Endometrium (tissue), 2 donors: ENCODE results near the gene ACBD6.

Experiments used
- FAIRE-seq: peaks from 2 replicates; lab custom pipeline; 2012; peaks lifted over from hg19 to GRCh38; lab: Jason Lieb, UNC
- donor health status: control.
- donor health status: control.

The ACBD6 gene

GRCh38 chr1:180269645-180270529 lies 232.5 kb downstream of the ACBD6 start:
- FAIRE-seq: no peak

GRCh38 chr1:180268556-180269075 lies 233.8 kb downstream of the ACBD6 start:
- no peak for FAIRE-seq

DNA sequence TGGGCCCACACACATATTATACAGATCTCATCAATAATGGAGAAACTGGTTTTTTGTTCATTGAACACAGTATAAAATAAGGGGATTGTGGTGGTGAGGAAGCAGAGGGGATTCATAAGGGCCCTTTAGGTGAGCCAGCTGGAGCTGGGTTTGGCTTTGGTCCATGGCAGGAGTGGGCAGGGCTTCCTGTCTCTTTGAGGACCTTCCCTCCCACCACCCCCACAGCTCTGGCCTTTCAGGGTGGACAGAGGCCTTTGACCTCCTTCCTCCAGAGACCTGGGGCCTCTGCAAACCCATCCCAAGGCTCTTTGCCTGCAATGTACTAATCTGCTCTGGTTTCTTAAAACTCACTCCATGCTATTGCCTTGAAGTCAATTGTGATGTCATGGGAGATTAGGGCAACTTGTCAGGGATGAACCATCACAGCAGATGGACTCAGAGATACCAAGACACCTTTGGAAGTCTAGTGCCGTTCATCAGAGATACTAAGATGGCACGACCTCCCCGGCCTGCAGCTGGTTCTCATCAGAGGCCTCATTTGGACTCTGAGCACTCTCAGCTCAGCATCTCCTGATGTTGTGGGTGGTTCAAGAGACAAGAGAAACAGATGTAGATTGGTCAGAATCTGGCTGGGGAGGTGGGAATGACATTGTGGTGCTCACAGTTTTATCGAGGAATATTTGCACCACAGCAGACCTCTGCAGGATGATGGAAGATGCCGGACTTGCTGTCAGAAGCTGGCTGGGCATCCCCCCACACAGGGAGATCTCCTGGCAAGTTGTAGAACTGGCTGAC lies 234.4 kb downstream of the ACBD6 start:
- FAIRE-seq: no peak

DNA sequence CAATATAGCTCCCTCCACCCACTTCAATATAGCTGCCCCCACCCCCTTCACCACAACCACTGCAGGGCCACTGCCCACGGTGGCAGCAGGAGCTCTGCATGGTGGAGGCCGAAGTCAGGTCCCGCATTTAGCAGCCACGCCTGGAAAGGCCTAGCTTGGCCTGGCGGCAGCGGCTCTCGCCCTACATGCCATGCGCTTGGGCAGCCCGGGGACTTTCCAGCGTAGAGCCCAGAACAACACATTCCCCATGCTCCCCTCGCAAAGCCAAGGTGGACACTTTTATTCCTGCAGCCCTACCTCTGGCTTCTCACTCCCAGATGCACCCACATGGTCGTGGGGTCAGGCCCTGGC lies 235.2 kb downstream of the ACBD6 start:
- no peak for FAIRE-seq

DNA sequence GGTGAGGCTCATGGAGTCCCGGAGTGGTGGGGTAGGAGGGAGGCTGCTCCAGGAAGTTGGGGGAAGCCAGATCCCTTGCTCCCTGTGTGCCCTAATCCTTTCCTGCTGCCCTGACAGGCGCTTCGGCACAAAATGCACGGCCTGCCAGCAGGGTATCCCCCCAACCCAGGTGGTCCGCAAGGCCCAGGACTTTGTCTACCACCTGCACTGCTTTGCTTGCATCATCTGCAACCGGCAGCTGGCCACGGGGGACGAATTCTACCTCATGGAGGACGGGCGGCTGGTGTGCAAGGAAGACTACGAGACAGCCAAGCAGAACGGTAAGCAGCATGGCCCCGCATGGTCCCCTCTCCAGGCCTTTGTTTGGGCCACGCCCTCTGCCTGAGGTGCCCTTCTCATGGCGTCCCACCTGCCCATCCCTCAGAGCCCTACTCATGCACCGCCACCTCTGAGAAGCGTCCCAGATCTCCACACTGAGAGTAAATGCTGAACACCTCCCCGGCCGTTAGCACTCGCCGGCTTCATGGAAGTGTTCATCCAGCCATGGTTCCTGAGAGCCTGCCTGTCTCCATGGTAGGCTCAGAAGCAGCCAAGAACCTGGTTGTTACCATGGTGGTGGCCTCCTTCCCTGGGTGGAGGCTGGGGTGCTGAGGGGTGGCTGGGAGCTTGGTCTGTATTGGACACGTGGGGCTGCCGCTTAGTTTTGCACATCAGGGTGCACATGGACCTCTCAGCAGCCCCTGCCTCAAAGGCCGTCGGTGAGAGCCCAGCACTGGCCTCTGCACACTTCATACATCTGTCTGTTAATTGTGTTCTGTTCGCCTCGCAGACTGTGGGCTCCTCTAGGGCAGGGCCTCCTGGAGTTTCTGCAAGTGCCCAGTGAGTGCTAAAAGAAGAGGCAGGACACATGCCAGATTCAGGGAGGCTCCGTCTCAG lies 235.8 kb downstream of the ACBD6 start:
- FAIRE-seq: no peak

- no peak for FAIRE-seq
Observed at GRCh38 chr1:180265871-180266270, 236.5 kb downstream of the ACBD6 start.

- FAIRE-seq: no peak
Observed at GRCh38 chr1:180265201-180265600, 237.2 kb downstream of the ACBD6 start.

DNA sequence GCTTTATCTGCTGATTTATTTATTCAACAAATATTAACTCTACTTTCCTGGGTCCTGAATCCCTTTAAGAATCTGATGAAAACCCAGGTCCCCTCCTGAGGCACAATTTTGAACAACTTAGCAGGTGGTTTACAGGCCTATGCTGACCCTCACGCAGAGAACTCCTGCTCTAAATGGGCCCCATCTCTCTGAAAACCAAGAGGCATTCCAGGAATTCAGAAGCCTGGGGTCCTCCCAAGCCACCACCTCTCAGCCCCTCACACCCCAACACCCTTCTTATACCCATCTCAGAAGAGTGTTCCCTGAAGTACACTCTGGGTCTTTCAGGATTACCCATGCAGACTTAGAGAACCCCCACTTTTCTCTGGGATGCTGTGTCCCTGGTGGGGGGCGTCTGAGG lies 237.8 kb downstream of the ACBD6 start:
- no peak for FAIRE-seq

DNA sequence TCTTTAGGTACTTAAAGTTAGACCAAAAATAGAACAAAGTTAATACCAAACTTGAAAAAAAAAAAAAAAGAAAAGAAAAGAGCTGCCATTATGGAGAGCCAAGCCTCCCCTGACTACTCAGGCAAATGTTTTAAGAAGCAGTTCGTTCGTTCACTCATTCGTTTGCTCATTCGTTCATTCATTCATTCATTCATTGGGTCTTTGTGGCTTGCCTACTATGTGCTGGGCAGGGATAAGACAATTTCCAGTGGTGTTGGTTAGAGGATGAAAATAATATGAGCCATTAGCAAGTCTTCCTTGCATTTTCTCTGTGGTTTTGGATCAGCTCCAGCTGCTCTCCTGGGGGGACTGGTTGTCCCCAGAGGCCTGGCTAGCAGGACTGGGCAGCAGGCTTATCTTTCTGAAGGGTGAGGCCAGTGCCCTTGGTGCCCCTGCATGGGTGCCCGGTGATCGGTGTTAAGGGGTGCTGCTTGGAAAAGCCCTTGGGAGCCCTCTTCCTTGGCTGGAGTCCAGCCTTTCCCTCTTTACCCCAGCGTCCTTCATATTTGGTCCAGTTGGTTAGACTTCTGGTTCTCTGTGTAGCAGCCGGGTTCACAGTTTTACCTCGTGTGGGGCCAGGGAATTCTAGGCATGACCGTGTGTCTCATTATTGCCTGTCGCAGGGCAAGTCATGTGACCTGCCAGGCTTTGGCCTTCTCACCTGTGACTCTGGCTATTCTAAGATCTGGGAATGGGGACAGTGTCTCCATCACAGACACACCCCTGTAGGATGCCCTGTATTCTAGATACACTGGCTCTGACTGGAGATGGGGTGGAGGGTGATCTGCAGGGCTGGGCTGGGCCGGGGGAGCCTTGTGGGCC lies 239.5 kb downstream of the ACBD6 start:
- no peak for FAIRE-seq

- no peak for FAIRE-seq
Observed at GRCh38 chr1:180261524-180262155, 240.7 kb downstream of the ACBD6 start.

DNA sequence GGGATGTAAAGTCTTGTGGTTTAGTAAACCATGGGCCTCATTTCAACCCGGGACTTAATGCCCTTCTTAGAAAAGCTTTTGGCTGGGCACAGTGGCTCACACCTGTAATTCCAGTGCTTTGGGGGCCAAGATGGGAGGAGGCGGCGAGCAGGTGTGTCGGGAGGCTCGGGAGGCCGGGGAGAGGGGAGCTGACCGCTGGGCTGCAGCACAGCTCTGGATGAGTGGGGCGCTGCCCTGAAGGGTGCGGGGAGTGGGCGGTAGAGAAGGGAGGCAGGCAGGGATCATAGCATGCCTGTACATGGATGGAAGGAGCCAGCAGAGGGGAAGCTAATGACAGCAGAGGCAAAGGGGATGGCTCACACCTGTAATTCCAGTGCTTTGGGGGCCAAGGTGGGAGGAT lies 241.3 kb downstream of the ACBD6 start:
- no peak for FAIRE-seq

- FAIRE-seq: no peak
Observed at GRCh38 chr1:180260541-180260940, 241.8 kb downstream of the ACBD6 start.

DNA sequence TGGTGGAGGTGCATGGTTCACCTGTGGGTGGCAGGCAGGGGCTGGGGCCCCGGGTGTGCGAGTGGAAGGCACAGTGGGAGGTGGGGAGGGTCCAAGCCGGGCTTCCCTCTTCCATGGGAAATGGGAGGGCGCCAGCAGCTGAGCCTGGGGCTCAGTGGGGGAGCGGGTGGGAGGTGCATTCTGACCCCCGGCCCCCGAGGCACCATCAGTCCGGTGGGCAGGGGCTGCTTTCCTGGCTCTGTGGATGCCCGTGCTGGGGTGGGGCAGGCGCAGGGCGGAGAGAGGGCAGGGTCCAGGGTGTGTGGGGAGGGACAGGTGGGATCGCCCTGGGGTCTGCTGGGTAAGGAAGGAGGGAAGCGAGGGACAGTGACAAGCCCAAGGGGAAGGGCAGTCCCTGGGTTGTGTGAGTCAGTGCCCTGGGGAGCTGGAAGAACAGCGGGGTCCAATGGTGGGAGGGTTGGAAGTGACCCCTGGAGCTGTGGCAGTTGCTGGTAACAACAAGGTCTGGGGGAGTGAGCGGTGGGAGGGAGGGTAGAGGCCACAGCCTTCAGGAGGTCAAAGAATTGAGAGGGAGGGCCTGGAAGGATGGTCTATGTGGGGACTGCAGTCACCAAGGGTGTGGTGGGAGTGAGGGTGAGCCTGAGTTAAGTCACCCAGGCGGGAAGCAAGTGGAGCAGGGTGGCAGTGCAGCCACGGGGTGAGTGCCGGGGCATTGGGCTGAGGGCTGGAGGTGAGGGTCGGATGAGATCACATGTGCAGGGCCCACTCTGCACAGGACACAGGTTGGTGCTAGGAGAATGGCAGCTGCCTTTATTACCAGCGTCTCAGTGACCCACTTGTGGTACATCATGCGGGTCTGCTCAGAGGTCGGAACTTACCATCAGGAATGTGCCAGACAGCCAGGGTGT lies 242.7 kb downstream of the ACBD6 start:
- no peak for FAIRE-seq

- no peak for FAIRE-seq
Observed at GRCh38 chr1:180258935-180259334, 243.4 kb downstream of the ACBD6 start.

- FAIRE-seq: no peak
Observed at GRCh38 chr1:180258290-180258689, 244.1 kb downstream of the ACBD6 start.

GRCh38 chr1:180257486-180257885 lies 244.9 kb downstream of the ACBD6 start:
- FAIRE-seq: no peak

GRCh38 chr1:180257028-180257386 lies 245.4 kb downstream of the ACBD6 start:
- FAIRE-seq: no peak

GRCh38 chr1:180256341-180257027 lies 245.9 kb downstream of the ACBD6 start:
- no peak for FAIRE-seq
